Fibroblast of peridontal ligament (primary cell): Measurements from ENCODE around the gene EXD2.
"Not testable (repeated sequence)": the region's sequence is repeated elsewhere in the genome, so short reads cannot be mapped to it uniquely, and the experiment has no call there.

Experiments
- DNase-seq: peaks from one replicate; pipeline ENCODE4 v3.0.0-alpha.2; 2010; ENCODE audit errors: extremely low read depth

EXD2 gene

DNA sequence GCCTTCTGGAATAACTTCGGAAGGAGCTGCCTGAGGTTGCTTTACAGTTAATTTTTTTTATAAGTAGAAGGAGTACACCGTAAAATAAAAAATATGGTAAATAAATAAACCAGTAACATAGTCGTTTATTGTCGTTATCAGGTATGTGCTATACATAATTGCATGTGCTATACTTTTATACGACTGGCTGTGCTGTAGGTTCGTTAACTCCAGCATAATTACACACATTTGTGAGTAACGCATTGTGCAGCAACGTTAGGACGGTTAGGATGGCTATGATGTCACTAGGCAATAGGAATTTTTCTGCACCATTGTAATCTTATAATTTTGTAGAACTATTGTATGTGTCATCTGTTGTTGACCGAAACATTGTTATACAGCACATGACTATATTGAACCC, 8.5 kb downstream of the EXD2 start:
- no peak for DNase-seq

DNA sequence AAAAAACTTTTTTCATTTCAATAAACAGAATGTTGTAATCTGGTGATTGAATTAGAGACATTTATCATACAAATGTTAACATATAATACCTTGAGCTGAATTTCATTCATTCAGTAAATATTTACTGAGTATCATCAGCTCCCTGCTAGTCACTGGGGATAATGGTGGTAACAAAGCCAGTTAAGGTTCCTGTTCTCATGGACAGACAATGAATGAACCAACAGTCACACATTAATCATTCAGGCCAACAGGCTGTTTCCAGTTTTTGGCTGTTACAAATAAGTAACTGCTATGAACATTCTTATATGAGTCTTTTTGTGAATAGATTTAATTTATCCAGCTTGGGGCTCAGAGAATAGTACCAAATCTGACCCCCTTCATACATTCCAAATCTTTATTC, 13.5 kb downstream of the EXD2 start:
- no peak for DNase-seq

DNA sequence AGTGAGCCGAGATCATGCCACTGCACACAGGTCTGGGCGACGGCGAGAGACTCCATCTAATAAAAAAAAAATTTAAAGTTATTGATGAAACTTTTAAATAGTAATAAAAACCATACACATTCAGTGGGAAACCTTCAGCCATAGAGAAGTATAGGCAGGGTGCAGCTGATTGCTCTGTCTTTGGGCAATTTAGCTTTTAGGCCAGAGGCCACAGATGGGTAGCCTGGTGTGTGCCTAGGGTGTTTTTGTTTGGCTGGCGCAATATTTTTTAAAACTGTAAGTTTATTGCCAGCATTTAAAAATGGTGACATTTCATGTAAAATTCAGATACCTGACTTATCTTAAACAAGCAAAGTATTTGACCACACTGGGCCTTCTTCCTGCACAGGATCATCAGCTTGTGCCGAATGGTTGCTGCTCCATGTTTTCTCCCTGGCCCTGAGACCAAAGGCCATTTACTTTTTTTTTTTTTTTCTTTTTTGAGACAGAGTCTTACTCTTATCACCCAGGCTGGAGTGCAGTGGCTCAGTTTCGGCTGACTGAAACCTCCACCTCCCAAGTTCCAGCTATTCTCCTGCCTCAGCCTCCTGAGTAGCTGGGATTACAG, 16.2 kb downstream of the EXD2 start:
- DNase-seq = no peak

DNA sequence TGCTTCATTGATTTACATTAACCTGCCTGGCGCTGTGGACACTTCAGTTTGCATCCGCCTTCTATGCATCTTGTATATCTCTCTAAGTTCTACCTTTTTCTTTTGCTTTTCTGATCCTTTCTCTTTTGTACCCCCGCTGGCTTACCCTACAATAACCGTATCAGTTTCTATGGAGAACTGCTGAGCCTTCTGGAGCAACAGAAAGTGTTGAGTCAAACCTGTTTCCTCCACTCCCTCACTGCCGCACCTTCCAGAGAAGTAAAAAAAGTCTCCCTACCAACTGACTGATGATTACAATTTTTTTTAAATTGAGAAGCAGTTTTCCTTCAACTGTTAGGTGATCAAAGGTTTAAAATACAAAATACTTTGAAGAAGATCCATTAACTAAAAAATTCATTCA, 17.4 kb downstream of the EXD2 start:
- no peak for DNase-seq

DNA sequence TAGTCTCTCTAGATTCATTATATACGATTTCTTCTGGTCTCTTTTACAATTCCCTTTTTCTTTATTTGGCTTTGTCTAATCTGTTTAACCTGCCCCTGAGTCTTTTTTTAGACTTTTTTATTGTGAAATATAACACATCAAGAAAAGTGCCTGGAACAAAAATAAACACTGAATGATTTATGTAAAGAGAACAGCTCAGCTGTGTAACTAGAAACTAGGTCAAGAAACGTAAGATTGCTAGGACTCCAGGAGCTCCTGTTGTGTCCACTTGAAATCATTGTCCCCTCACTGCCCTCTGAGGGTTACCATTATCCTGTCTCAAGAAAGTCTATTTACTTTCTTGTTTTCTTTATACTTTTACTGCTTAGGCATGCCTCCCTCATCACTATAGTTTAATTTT, 23.1 kb downstream of the EXD2 start:
- peak; percentile 22 for DNase-seq

DNA sequence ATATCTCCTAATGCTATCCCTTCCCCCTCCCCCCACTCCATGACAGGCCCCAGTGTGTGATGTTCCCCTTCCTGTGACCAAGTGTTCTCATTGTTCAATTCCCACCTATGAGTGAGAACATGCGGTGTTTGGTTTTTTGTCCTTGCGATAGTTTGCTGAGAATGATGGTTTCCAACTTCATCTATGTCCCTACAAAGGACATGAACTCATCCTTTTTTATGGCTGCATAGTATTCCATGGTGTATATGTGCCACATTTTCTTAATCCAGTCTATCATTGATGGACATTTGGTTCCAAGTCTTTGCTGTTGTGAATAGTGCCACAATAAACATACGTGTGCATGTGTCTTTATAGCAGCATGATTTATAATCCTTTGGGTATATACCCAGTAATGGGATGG, 26.4 kb downstream of the EXD2 start:
- DNase-seq = not testable (repeated sequence)

DNA sequence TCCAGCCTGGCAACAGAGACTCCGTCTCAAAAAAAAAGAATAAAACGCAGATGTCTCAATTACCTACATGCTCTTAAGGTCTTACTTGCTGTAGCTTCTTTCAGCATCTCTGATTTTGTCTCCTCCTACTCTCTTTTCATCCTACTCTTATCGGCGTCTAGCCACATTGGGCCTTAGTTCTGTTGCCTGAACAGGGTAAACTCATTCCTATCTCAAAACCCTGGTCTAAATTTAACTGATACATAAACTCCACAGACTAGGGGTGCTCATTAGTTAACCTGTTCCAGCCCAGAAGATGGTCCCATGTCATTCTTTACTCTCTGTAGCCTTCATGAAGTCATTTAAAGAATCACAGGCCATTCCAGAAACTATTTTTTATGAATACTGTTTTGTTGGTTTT, 33.6 kb downstream of the EXD2 start:
- DNase-seq = no peak

DNA sequence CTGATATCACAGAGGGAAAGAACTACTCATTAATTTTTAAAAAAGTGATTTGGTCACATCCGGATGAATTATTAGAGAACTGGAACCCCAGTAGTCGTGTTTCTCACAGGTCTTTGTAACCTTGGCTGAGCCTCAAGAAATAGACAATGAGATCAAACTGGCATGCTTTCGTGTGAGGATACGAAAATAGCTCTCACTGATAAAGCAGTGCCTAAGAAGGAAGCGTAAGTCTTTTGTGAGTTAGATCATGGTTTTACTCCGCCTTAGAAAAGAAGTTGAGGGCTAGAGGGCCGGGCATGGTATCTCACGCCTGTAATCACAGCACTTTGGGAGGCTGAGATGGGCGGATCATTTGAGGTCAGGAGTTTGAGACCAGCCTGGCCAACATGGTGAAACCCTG, 34.9 kb downstream of the EXD2 start:
- no peak for DNase-seq

DNA sequence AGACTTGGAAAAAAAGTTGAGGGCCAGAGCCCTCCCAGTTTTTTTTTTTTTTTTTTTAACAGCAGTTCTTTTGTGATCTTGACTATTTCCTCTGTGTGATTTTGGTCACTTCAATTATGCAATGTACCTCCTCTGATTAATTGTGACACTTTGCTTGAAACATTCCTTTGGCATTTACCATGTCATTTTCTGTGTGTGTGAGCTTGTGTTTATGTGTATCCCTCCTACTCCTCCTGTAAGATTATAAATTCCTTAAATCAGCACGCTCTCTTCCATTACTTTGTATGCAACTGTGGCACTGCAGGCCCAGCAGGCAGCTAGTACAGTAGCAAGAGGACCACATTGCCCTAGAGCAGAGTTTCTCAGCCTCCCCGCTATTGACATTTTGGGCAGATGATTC, 35.4 kb downstream of the EXD2 start:
- no peak for DNase-seq

DNA sequence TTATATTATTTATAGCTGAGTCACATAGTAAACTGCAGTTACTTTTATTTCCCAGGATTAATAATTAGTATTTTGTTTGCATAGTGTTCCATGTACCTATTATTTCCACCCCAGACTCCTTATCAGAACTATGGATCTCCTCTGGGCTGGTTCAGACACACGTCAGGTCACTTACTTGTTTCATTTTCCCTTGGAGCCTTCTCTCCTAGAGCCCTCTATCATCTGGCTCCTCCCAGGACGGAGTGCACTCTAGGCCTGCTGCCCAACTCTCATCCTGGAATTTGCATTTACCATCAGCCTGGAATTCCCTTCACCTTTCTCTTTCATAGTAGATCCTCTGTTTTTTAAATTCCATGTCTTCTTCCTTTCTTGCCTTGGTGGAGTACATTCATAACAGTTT, 40.2 kb downstream of the EXD2 start:
- no peak for DNase-seq

DNA sequence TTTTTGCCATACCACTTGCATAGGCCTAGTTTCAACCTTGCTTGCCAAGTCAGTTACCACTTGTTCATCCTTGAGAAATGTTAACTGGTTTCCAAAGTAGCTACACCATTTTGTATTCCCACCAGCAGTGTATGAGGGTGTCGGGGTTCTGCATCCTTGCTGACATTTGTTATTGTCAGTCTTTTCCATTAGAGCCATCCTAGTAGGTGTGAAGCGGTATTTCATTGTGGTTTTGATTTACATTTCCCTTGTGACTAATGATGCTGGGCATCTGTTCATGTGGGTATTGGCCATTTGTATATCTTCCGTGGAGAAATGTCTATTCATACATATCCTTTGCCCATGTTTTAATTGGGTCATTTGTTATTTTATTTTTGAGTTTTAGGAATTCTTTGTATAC, 41.1 kb downstream of the EXD2 start:
- DNase-seq = no peak

DNA sequence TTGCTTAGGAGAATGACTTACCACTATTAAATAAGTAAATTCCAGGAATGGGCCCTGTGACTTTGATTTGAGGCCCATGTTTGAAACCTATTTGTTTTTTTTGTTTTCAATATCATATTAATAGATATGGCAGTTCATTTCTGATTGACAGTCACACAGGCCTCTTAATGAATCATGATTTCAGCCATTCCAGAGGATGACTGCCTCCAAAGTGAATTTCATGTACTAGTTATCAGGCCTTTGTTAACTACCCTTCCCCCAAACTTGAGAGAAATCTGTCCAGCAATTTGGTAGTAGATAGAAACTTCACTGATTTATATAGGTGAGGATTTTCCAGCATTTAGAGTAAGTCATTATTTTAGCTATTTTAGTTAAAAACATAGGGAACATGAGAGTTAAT, 42.8 kb downstream of the EXD2 start:
- no peak for DNase-seq

DNA sequence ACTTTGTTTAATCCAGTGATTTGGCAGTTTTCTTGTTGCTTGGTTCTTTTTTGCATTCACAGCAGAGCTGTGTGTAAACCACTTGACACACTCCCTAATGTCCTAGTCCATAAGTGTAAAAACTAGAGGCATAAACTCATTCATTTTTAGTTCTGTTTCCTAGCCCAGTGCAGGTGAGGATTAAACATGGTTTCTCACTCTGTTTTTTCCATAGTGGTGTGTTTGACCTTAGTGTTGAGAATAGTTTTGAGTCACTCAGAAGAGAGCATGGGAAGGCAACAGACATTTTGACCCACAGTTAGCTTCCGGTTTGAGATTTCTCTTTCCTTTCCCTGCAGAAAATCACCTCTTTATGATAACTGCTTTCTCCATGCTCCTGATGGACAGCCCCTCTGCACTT, 44.4 kb downstream of the EXD2 start:
- DNase-seq = no peak

DNA sequence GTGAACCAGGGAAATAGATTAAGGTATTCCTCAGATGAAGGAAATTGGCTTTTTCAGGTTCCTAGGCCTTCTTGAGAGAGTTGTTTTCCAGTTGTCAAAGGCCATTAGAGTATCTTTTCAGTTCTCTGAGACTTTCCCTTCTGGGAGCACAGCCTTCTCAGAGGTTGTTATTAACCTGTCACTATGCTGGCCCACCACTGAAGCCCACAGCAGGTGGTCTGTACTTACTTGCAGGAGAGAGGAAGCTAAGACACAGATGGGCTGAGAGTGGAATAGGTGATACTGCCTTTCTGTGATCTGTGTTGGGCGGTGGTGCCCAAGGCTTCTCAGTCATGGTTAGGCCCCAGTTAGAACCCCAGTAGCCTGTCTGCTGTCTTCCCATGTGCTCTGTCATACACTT, 45.8 kb downstream of the EXD2 start:
- DNase-seq = no peak

DNA sequence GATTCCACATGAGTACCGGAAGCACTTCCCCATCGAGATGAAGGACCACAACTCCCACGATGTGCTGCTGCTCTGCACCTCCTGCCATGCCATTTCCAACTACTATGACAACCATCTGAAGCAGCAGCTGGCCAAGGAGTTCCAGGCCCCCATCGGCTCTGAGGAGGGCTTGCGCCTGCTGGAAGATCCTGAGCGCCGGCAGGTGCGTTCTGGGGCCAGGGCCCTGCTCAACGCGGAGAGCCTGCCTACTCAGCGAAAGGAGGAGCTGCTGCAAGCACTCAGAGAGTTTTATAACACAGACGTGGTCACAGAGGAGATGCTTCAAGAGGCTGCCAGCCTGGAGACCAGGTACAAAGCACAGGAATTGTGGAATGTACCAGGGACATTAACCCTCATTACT, 46.3 kb downstream of the EXD2 start:
- no peak for DNase-seq

DNA sequence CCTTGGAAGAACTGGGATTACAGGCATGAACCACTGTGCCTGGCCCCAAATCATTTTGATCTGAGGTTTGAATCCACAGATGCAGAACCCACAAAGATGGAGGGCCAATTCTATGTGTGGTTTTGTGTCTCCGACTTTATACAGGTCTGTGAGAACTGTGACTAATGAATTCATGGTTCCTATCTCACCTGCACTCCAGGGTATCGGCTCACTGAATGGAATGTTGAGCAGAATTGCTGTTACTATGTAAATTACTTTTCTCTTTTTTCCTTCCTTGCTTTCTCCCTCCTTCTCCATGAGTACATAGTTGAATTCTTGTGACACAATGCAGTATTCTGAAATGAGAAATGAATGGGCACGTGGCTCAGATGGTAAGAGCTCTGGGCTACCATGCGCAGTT, 47.6 kb downstream of the EXD2 start:
- no peak for DNase-seq

DNA sequence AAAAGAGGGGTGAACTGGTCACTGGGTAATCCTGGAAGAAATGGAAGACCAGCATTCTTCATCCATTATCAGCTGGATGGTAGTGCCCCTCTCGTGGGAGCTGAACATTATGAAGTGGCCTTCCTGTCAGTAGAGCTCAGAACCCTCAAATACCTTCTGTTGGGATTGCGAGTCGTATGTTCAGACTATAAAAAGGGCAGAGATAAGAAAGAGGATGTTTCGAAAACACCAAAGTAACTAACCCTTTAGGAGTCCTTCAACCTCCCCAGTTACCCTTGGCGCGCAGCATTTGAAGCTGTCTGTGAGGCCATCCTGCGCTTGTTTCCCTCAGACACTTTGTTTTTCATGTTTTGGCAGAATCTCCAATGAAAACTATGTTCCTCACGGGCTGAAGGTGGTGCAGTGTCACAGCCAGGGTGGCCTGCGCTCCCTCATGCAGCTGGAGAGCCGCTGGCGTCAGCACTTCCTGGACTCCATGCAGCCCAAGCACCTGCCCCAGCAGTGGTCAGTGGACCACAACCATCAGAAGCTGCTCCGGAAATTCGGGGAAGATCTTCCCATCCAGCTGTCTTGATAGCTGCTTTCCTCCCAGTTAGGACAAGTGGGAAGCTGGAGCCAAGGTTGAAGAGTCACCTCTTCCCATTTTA, 49.4 kb downstream of the EXD2 start:
- no peak for DNase-seq

DNA sequence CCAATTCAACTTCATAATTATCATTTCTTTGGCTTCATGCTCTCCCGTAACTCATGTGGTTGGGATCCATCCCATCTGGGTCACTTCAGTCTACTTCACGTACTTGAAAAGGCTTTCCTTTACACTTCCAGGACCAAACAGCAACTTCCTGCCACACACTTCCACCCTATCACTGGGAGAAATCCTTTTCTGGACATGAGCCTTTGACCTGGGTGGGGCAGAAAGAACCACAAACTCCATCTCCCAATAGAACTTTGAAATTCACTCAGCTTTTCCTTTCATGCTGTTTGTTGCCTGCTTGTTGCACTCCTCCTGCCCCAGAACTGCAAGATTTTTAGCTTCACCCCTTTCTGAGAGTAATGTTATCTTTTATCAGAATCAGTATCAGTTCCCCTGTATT, 50.3 kb downstream of the EXD2 start:
- no peak for DNase-seq

DNA sequence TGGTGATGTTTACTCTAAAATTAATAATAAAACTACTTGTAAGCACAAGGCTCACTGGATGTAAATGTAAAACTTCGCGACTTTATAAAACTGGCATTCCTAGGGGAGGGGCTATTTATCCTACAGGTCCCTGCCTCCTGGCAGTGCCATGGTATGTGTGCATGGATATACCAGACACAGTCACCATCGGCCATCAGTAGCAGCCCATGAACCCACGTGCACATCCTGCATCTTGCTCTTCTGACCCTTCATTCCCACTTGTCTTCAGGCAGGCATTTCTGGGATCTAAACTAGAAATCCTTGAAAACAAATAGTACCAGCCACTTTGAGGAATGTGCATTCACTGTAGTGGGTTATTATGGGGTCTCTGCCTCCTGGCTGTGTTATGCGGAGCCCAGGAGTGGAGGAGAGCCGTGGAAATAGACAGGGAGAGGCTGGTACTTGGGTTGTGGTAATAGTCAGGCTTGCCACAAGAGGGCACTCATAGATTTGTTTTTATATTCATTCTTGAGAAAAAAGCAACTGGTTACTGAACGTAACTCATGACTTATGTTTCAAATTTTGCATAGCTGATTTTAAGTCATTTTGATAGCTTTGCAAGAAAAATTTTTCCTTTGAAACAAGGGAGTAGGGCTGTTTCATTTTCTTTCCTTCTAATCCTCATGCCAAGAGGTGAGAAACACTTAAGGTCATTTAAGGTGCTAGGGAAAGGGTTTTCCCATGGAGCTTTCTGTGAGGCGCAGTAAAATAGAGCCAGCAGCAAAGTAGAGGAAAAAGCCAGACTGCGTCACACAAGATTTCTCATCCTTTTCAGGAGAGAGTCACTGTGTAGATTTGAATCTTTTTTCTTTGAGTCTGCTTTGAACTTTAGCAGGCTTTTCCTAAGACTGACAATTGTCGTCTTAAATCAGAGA, 51.3 kb downstream of the EXD2 start:
- DNase-seq = peak; percentile 91

DNA sequence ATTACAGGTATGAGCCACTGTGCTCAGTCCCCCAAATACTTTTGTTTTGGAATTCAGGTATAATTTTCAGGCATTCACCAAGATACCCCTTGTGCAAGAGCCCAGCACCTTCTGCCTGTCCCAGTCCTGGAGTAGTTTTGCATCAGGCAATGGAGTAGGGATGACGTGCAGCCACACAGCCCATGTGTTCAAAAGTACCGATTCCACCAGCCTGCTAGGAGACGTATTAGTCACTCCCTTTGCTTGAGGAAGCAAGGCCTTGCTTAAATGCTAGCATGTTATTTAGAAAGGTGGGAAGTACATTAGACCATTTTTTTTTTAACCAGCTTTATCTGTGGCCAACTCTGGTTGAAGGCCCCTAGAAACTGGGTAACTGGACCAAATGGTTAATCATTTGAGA, 53.6 kb downstream of the EXD2 start:
- no peak for DNase-seq

DNA sequence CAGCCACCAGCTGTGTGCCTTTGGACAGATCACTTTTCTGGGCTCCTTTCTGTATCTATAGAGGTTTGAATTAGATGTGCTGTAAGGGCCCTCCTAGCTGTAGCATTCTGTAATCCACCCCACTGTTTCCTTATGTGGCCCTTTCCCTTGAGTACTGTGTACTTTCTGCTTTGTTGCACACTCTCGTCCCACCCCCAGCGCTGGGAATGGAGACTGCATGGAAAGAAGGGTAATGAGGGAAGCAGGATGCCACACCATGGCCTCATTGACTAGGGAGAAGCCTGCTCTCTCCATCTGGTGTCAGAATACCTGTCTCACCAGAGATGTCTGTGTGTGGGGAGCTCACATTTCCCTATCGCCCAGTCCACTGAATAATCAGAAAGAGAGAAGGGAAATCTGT, 55.0 kb downstream of the EXD2 start:
- DNase-seq = no peak

DNA sequence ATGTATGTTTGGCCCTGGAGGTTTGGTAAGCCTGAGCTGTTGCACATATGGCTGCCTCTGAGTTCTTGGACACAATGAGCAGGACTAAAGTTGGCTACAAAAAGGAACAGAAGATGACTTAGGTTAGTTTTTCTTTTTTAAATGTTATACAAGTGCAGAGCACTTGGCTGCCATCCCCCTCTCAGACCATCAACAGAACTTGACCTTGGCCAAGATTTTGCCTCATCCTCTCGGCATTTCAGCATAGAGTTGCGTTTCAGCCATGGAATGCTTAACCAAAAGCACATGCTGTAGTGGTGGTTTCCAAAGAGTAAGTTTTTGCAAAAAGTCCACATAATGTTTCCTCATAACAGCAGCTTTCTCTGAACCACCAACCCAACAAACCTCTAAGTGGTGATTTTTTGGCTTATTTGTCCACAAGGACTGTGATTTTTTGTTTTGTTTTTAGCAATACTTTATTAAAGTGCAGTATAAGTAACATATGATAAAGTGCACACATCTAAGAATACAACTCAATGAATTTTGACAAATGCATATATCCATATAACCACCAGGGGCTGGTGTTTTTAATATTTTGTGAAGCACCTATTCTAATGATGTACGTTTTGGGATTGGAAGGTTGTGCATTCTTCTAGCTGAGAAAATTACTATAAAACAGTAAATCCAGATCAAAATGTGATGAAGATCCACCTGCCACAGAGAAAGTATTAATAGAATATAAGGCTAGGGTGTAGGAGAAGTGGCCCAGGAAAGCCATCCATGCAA, 56.6 kb downstream of the EXD2 start:
- DNase-seq = peak; percentile 100
